H1 (cell line): Measurements from ENCODE around the gene WSCD2. TPM values are rescaled to one million over a fixed set of nuclear protein-coding genes. Genes with fewer than 3 reads are reported as not detected.

Experiments used
- CTCF ChIA-PET: fragments of 300-600 bp; sonication (Branson Sonifier 250); formaldehyde crosslinking; loops from one replicate; lab custom pipeline; 2021; ENCODE audit not compliant: partially characterized antibody; lab: Charles Lee
- POLR2A ChIA-PET: fragments of 300-600 bp; sonication (Branson Sonifier 250); formaldehyde crosslinking; loops from one replicate; lab custom pipeline; 2021; ENCODE audit warnings: inconsistent platforms; ENCODE audit not compliant: partially characterized antibody; lab: Charles Lee
- DNase-seq, 2 experiments: peaks; one replicate each; pipeline versions ENCODE4 v3.0.0 to v3.0.0-alpha.2; 2010 to 2022; ENCODE audit warnings: low spot score in 2 of 2, low read depth in 1 of 2, mixed read lengths in 1 of 2
- FAIRE-seq: peaks from 2 replicates; lab custom pipeline; 2011; peaks lifted over from hg19 to GRCh38; lab: Jason Lieb, UNC
- H2AFZ ChIP-seq: 2 replicates; pipeline ENCODE4 v1.8.1; 2012; ENCODE audit warnings: low read length, inconsistent platforms
- H2AK5ac ChIP-seq: 2 replicates; pipeline ENCODE4 v1.6.1; 2013; ENCODE audit warnings: low read depth, low read length
- H2BK120ac ChIP-seq: replicated peaks from 2 replicates; pipeline ENCODE3; 2013; ENCODE audit warnings: low read depth, low read length, inconsistent platforms
- H2BK12ac ChIP-seq: 2 replicates; pipeline ENCODE4 v1.6.1; 2013; ENCODE audit warnings: low read depth, low read length
- H2BK15ac ChIP-seq: 2 replicates; pipeline ENCODE4 v1.6.1; 2013; ENCODE audit warnings: low read length
- H2BK20ac ChIP-seq: 2 replicates; pipeline ENCODE4 v1.6.1; 2013; ENCODE audit warnings: low read length
- H2BK5ac ChIP-seq: 2 replicates; pipeline ENCODE4 v1.6.1; 2013; ENCODE audit warnings: low read depth, low read length
- H3K14ac ChIP-seq: 2 replicates; pipeline ENCODE4 v1.6.1; 2013; ENCODE audit warnings: inconsistent platforms; ENCODE audit not compliant: insufficient read length
- H3K18ac ChIP-seq: 2 replicates; pipeline ENCODE4 v1.6.1; 2013; ENCODE audit warnings: low read length; ENCODE audit errors: extremely low read depth
- H3K23ac ChIP-seq: 2 replicates; pipeline ENCODE4 v1.6.1; 2013; ENCODE audit warnings: inconsistent platforms; ENCODE audit not compliant: insufficient read length
- H3K23me2 ChIP-seq: 2 replicates; pipeline ENCODE4 v1.6.1; 2013; ENCODE audit warnings: low read depth, low read length
- H3K27ac ChIP-seq: 2 replicates; pipeline ENCODE4 v1.6.1; 2011; ENCODE audit warnings: low read depth, low read length, inconsistent platforms
- H3K27me3 ChIP-seq, 4 experiments: replicated peaks in 1 of 4; 1 replicate in 1 of 4; 2 replicates in 3 of 4; pipeline versions ENCODE4 v1.6.1 to v1.8.1; 2011 to 2013; ENCODE audit warnings: low read length in 3 of 4, mild to moderate bottlenecking in 3 of 4, inconsistent platforms in 2 of 4, mixed read lengths in 2 of 4, moderate library complexity in 1 of 4; ENCODE audit not compliant: control insufficient read depth in 3 of 4, insufficient read depth in 3 of 4; ENCODE audit errors: extremely low read depth in 1 of 4
- H3K36me3 ChIP-seq, 4 experiments: 2 replicates each; pipeline versions ENCODE4 v1.6.1 to v1.8.1; 2011 to 2013; ENCODE audit warnings: mild to moderate bottlenecking in 4 of 4, low read length in 3 of 4, moderate library complexity in 2 of 4, control low read depth in 1 of 4, inconsistent platforms in 1 of 4; ENCODE audit not compliant: insufficient read depth in 4 of 4, control insufficient read depth in 2 of 4
- H3K4ac ChIP-seq: replicated peaks from 2 replicates; pipeline ENCODE3; 2013; ENCODE audit warnings: low read length, low read depth, mixed read lengths, inconsistent platforms; ENCODE audit not compliant: insufficient read length
- H3K4me1 ChIP-seq, 4 experiments: replicated peaks in 1 of 4; 1 replicate in 1 of 4; 2 replicates in 3 of 4; pipeline versions ENCODE4 v1.6.1 to v1.8.1; 2011 to 2013; ENCODE audit warnings: low read length in 3 of 4, inconsistent platforms in 2 of 4, mixed read lengths in 1 of 4; ENCODE audit not compliant: insufficient read depth in 4 of 4, control insufficient read depth in 3 of 4
- H3K4me2 ChIP-seq, 2 experiments: 2 replicates each; pipeline versions ENCODE4 v1.6.1 to v1.8.1; 2011 to 2013; ENCODE audit warnings: low read depth in 2 of 2, low read length in 2 of 2, control low read depth in 1 of 2, inconsistent platforms in 1 of 2, mild to moderate bottlenecking in 1 of 2; ENCODE audit not compliant: insufficient read depth in 1 of 2
- H3K4me3 ChIP-seq, 4 experiments: fragments of 200-600, 300-600 bp in 1 of 4; sonication (generic), shearing (Covaris generic), sonication (Bioruptor Twin) in 1 of 4; 2 replicates each; pipeline versions ENCODE4 v1.5.1 to v1.8.1; 2011 to 2016; ENCODE audit warnings: low read length in 4 of 4, low read depth in 3 of 4, control low read depth in 2 of 4, inconsistent platforms in 2 of 4, mild to moderate bottlenecking in 2 of 4, mixed read lengths in 1 of 4, moderate library complexity in 1 of 4; ENCODE audit not compliant: insufficient read depth in 2 of 4; ENCODE audit errors: extremely low read depth in 1 of 4
- H3K56ac ChIP-seq: replicated peaks from 2 replicates; pipeline ENCODE3; 2013; ENCODE audit warnings: low read depth, mild to moderate bottlenecking, mixed read lengths, low read length, inconsistent platforms; ENCODE audit not compliant: insufficient read length
- H3K79me1 ChIP-seq: 2 replicates; pipeline ENCODE4 v1.6.1; 2013; ENCODE audit warnings: low read depth, low read length, control low read depth
- H3K79me2 ChIP-seq, 2 experiments: 2 replicates each; pipeline versions ENCODE4 v1.6.1 to v1.8.1; 2012 to 2013; ENCODE audit warnings: low read length in 2 of 2, mild to moderate bottlenecking in 2 of 2, inconsistent platforms in 1 of 2; ENCODE audit not compliant: insufficient read depth in 2 of 2, control insufficient read depth in 1 of 2
- H3K9ac ChIP-seq, 4 experiments: replicated peaks in 1 of 4; 1 replicate in 1 of 4; 2 replicates in 3 of 4; pipeline versions ENCODE4 v1.6.1 to v1.8.1; 2011 to 2013; ENCODE audit warnings: low read depth in 3 of 4, low read length in 3 of 4, control low read depth in 2 of 4, mild to moderate bottlenecking in 2 of 4, moderate library complexity in 2 of 4, inconsistent platforms in 1 of 4; ENCODE audit errors: extremely low read depth in 1 of 4
- H3K9me3 ChIP-seq, 2 experiments: 2 replicates each; pipeline versions ENCODE4 v1.6.1 to v1.8.1; 2012 to 2013; ENCODE audit warnings: mild to moderate bottlenecking in 2 of 2, moderate library complexity in 2 of 2, control low read depth in 1 of 2, inconsistent platforms in 1 of 2, low read depth in 1 of 2, low read length in 1 of 2, mixed read lengths in 1 of 2; ENCODE audit not compliant: insufficient read depth in 2 of 2
- H4K20me1 ChIP-seq, 2 experiments: replicated peaks in 1 of 2; 2 replicates each; pipeline versions ENCODE3 to v1.8.1; 2011 to 2013; ENCODE audit warnings: inconsistent platforms in 2 of 2, low read length in 2 of 2, mild to moderate bottlenecking in 1 of 2; ENCODE audit not compliant: insufficient read depth in 2 of 2, control insufficient read depth in 1 of 2
- H4K5ac ChIP-seq: 2 replicates; pipeline ENCODE4 v1.6.1; 2013; ENCODE audit warnings: low read length, low read depth, mixed read lengths, inconsistent platforms; ENCODE audit not compliant: insufficient read length
- H4K8ac ChIP-seq: 2 replicates; pipeline ENCODE4 v1.8.0; 2013; ENCODE audit warnings: mild to moderate bottlenecking, moderate library complexity, low read length, inconsistent platforms; ENCODE audit not compliant: insufficient read depth; ENCODE audit errors: extremely low read depth
- H4K91ac ChIP-seq: replicated peaks from 2 replicates; pipeline ENCODE3; 2013; ENCODE audit warnings: low read length, mixed read lengths, inconsistent platforms; ENCODE audit not compliant: insufficient read length
- CBX5 ChIP-seq: fragments of 300-800, 300-1000 bp; sonication (generic); IDR thresholded peaks from 2 replicates; pipeline ENCODE4 v1.7.1; 2016; ENCODE audit warnings: antibody characterized with exemption, low read length, low read depth
- CTCF ChIP-seq, 3 experiments: IDR thresholded peaks; 1 replicate in 2 of 3; 2 replicates in 1 of 3; pipeline versions ENCODE4 v1.5.1 to v1.6.1; 2011; ENCODE audit warnings: low read length in 3 of 3, mild to moderate bottlenecking in 3 of 3, inconsistent platforms in 2 of 3, low read depth in 1 of 3, moderate library complexity in 1 of 3; ENCODE audit not compliant: insufficient read depth in 1 of 3; ENCODE audit errors: control extremely low read depth in 1 of 3
- E2F6 ChIP-seq: IDR thresholded peaks from 2 replicates; pipeline ENCODE4 v1.6.1; 2012; ENCODE audit warnings: inconsistent platforms
- HDAC6 ChIP-seq: IDR thresholded peaks from one replicate; pipeline ENCODE4 v1.7.1; 2012; ENCODE audit warnings: low read depth, mild to moderate bottlenecking, inconsistent platforms, low read length, moderate library complexity
- MAFK ChIP-seq: IDR thresholded peaks from 2 replicates; pipeline ENCODE4 v1.6.1; 2012; ENCODE audit warnings: low read depth, mild to moderate bottlenecking, improper control_type of control experiment, low read length
- POLR2A ChIP-seq, 2 experiments: IDR thresholded peaks; 1 replicate in 1 of 2; 2 replicates in 1 of 2; pipeline ENCODE4 v1.6.1; 2011; ENCODE audit warnings: low read depth in 2 of 2, low read length in 2 of 2, mild to moderate bottlenecking in 2 of 2; ENCODE audit errors: control extremely low read depth in 1 of 2
- RAD21 ChIP-seq, 2 experiments: IDR thresholded peaks in 1 of 2; conservative IDR thresholded peaks in 1 of 2; 2 replicates each; pipeline ENCODE4 v1.6.1; 2011; ENCODE audit warnings: low read depth in 2 of 2, low read length in 2 of 2, improper control_type of control experiment in 1 of 2, inconsistent platforms in 1 of 2, mild to moderate bottlenecking in 1 of 2, moderate library complexity in 1 of 2
- SP2 ChIP-seq: IDR thresholded peaks from 2 replicates; pipeline ENCODE4 v1.6.1; 2012; ENCODE audit warnings: mild to moderate bottlenecking, low read length, inconsistent platforms
- SP4 ChIP-seq: IDR thresholded peaks from 2 replicates; pipeline ENCODE4 v1.6.1; 2012; ENCODE audit warnings: low read length, inconsistent platforms
- SUZ12 ChIP-seq: fragments of 200-600 bp; sonication (generic); IDR thresholded peaks from 2 replicates; pipeline ENCODE4 v1.6.1; 2012; ENCODE audit warnings: mild to moderate bottlenecking, inconsistent platforms, low read length, moderate library complexity, mixed read lengths
- TBP ChIP-seq: IDR thresholded peaks from 2 replicates; pipeline ENCODE4 v1.6.1; 2011; ENCODE audit warnings: low read depth, low read length, improper control_type of control experiment
- WGBS, 2 experiments: shearing (Covaris generic) in 1 of 2; methylation state at CpG; one replicate each; pipeline versions ENCODE4 v1.1.6 to v1.1.7; 2013 to 2015; ENCODE audit warnings: low lambda C conversion rate in 2 of 2, mixed read lengths in 2 of 2, inconsistent platforms in 1 of 2, low coverage in 1 of 2, missing lambda C conversion rate in 1 of 2; ENCODE audit not compliant: insufficient replicate concordance in 2 of 2, insufficient coverage in 1 of 2, insufficient read length in 1 of 2; ENCODE audit errors: extremely low coverage in 1 of 2, missing lambda C conversion rate in 1 of 2; 5-methylcytosine and 5-hydroxymethylcytosine counted together
- polyA plus RNA-seq, 7 experiments: library from polyadenylated mRNA; depleted of rRNA in 3 of 7; stranded (reverse) in 5 of 7; unstranded in 2 of 7; fragments of >200 nt in 5 of 7; fragments of 200-250 nt in 2 of 7; gene quantifications; 1 replicate in 5 of 7; 2 replicates in 1 of 7; 4 replicates in 1 of 7; pipeline versions ENCODE4 v1.2.1 to v1.2.3, GENCODE V29; 2011 to 2013; ENCODE audit warnings: missing spikeins in 2 of 7, mixed read lengths in 2 of 7
- total RNA-seq: library from RNA; stranded (reverse); fragmentation: NEBNext Ultra II Directional; extraction: Animal tissue kit (Norgen Biotek cat#: 25700); gene quantifications from 2 replicates; pipeline ENCODE4 v1.2.1, GENCODE V29; 2021

WSCD2 gene
- total and polyA plus RNA-seq, 2 of the 8 experiments (the other 6 are each of a cell fraction or from before 2014, with no cell fraction given), result 1.3 to 2.2 TPM

GRCh38 chr12:108176292-108176691 is 47.2 kb downstream of the WSCD2 start:
- Histone ChIP-seq H3K4me2 (no peak overlapping the region), H3K79me1 (no peaks in the 10 kb centered on the region), H4K5ac (no peak overlapping the region), H3K79me2 (no peaks in the 10 kb centered on the region), H2BK12ac (0 out of 2 replicates have a peak overlapping the region, but pooled peaks have one; percentile 33), H3K18ac (no peak overlapping the region), H3K23ac (no peak overlapping the region), H2BK5ac (no peak overlapping the region), H3K27ac (no peak overlapping the region), H4K20me1 (no peaks in the 10 kb centered on the region), H3K36me3 (no peaks in the 10 kb centered on the region), H3K27me3 (no peaks in the 10 kb centered on the region), H2BK120ac (peak overlapping the region; percentile 57), H3K23me2 (no peaks in the 10 kb centered on the region), H3K56ac (no peak overlapping the region), H3K4me3 (no peak overlapping the region), H2BK15ac (no peak overlapping the region), H3K4ac (no peak overlapping the region), H2AK5ac (no peak overlapping the region), H2BK20ac (0 out of 2 replicates have a peak overlapping the region, but pooled peaks have one; percentile 32), H2AFZ (no peak overlapping the region), H3K9ac (no peak overlapping the region), H4K91ac (no peak overlapping the region), H3K9me3 (peaks cover 0 to 4% of the 10 kb centered on the region in 2 experiments), H3K14ac (no peak overlapping the region), H3K4me1 (peaks cover 3 to 16% (median 8%) of the 10 kb centered on the region in 4 experiments; a peak in 6 of 7 replicates), H4K8ac (no peak overlapping the region)
- FAIRE-seq (no peak), DNase-seq (no peak)
- 88% methylated on average over 3 of the region's 3 CpGs; no CpG with 5 or more reads in 1 of the 2 experiments for WGBS, 2 experiments
- ChIA-PET CTCF (interaction anchor here (1.9 kb wide), 1 partner anchor 18 kb away, joined by 5 read pairs; no protein-coding TSS in a partner anchor), POLR2A (no interaction called here)
- TF ChIP-seq SP4 (no peak), CBX5 (no peak), SP2 (no peak), POLR2A (IDR thresholded peaks at IDR 0.05; ENCODE audit: control extremely low read depth in 1 of 2, low read depth in 2 of 2, low read length in 2 of 2) (no peak), SUZ12 (no peak), TBP (no peak), E2F6 (no peak), MAFK (no peak), HDAC6 (no peak), CTCF (IDR thresholded peaks at IDR 0.05; ENCODE audit: control extremely low read depth in 1 of 3, insufficient read depth in 1 of 3, low read depth in 1 of 3, low read length in 3 of 3) (no peak), RAD21 (IDR thresholded peaks at IDR 0.05 in 1 of 2, conservative IDR thresholded peaks at IDR 0.05 in 1 of 2; ENCODE audit: low read depth in 2 of 2, low read length in 2 of 2) (no peak)
